Activated naive CD4-positive, alpha-beta T cell treated with anti-CD3 and anti-CD28 coated beads, Interleukin-2, amount 10 ng/mL, durations not matched to agents 7 days and 5 days (primary cell): ENCODE data around the gene CCDC12.

Experiments used
- CTCF ChIA-PET: fragments of 350-600 bp; sonication (Branson Sonifier 250); formaldehyde crosslinking; loops from one replicate; lab custom pipeline; 2021; ENCODE audit warnings: antibody characterized with exemption; lab: Charles Lee
- DNase-seq: peaks from one replicate; pipeline ENCODE4 v3.0.0-alpha.2; 2020
- H3K27ac Mint-ChIP-seq: one replicate; pipeline ENCODE4 v1.8.0; 2021; ENCODE audit warnings: mild to moderate bottlenecking, moderate library complexity, mixed read lengths
- H3K27me3 Mint-ChIP-seq: one replicate; pipeline ENCODE4 v1.8.0; 2021; ENCODE audit warnings: mild to moderate bottlenecking, mixed read lengths
- H3K36me3 Mint-ChIP-seq: one replicate; pipeline ENCODE4 v1.8.0; 2021; ENCODE audit warnings: mixed read lengths
- H3K4me1 Mint-ChIP-seq: one replicate; pipeline ENCODE4 v1.8.0; 2021; ENCODE audit warnings: mixed read lengths
- H3K4me3 Mint-ChIP-seq: one replicate; pipeline ENCODE4 v1.8.0; 2021; ENCODE audit warnings: mild to moderate bottlenecking, moderate library complexity, mixed read lengths
- H3K9me3 Mint-ChIP-seq: one replicate; pipeline ENCODE4 v1.8.0; 2021; ENCODE audit warnings: mixed read lengths

Gene CCDC12

GRCh38 chr3:46996689-46997452, 20.3 kb upstream of the CCDC12 start:
- Mint-ChIP-seq H3K27ac (peak overlapping the region; percentile 74), H3K9me3 (no peaks in the 10 kb centered on the region), H3K4me3 (no peak overlapping the region), H3K4me1 (peaks cover 9% of the 10 kb centered on the region), H3K27me3 (no peaks in the 10 kb centered on the region), H3K36me3 (peaks cover 44% of the 10 kb centered on the region)
- no peak for DNase-seq
- CTCF ChIA-PET = interaction anchor here (1.3 to 4.4 kb wide), 2 partner anchors 74 to 78 kb away, joined by 5 to 28 read pairs; no protein-coding TSS in a partner anchor

GRCh38 chr3:46995901-46996562, 19.5 kb upstream of the CCDC12 start:
- no peak overlapping the region for H3K27ac Mint-ChIP-seq
- CTCF ChIA-PET = interaction anchor here (4.4 kb wide), 1 partner anchor 73 kb away, joined by 28 read pairs; no protein-coding TSS in a partner anchor

GRCh38 chr3:46994801-46995731, 18.5 kb upstream of the CCDC12 start:
- peaks cover 43% of the 10 kb centered on the region for H3K36me3 Mint-ChIP-seq
- peaks cover 19% of the 10 kb centered on the region for H3K4me1 Mint-ChIP-seq
- H3K9me3 Mint-ChIP-seq = no peaks in the 10 kb centered on the region
- H3K4me3 Mint-ChIP-seq = no peak overlapping the region
- H3K27ac Mint-ChIP-seq = no peak overlapping the region
- no peaks in the 10 kb centered on the region for H3K27me3 Mint-ChIP-seq
- DNase-seq = no peak
- CTCF ChIA-PET = no interaction called here

More at GRCh38 chr3:46995901-46996562, 19.5 kb upstream of the CCDC12 start:
- H3K4me1 Mint-ChIP-seq = peaks cover 12% of the 10 kb centered on the region
- no peak overlapping the region for H3K4me3 Mint-ChIP-seq
- H3K36me3 Mint-ChIP-seq = peaks cover 41% of the 10 kb centered on the region
- H3K27me3 Mint-ChIP-seq = no peaks in the 10 kb centered on the region
- no peaks in the 10 kb centered on the region for H3K9me3 Mint-ChIP-seq
- DNase-seq = no peak

- CTCF ChIA-PET = interaction anchor here (0.6 to 0.9 kb wide), 2 partner anchors 12 to 25 kb away, joined by 3 read pairs; no protein-coding TSS in a partner anchor
- H3K27ac Mint-ChIP-seq = no peak overlapping the region
These were observed 17.4 kb upstream of the CCDC12 start for GRCh38 chr3:46993986-46994385.

GRCh38 chr3:46993292-46993691, 16.7 kb upstream of the CCDC12 start:
- Mint-ChIP-seq H3K9me3 (no peaks in the 10 kb centered on the region), H3K4me3 (no peak overlapping the region), H3K27me3 (no peaks in the 10 kb centered on the region), H3K36me3 (peaks cover 52% of the 10 kb centered on the region), H3K27ac (peak overlapping the region; percentile 68), H3K4me1 (peaks cover 36% of the 10 kb centered on the region)
- no peak for DNase-seq
- CTCF ChIA-PET = interaction anchor here (0.6 to 1.2 kb wide), 4 partner anchors 11 to 46 kb away, joined by 3 to 4 read pairs (median 3); partner anchors contain the start of gene NBEAL2

More at GRCh38 chr3:46993986-46994385, 17.4 kb upstream of the CCDC12 start:
- Mint-ChIP-seq H3K4me1 (peaks cover 30% of the 10 kb centered on the region), H3K4me3 (no peak overlapping the region), H3K27me3 (no peaks in the 10 kb centered on the region), H3K9me3 (no peaks in the 10 kb centered on the region), H3K36me3 (peaks cover 49% of the 10 kb centered on the region)
- DNase-seq = no peak

- CTCF ChIA-PET = interaction anchor here (1.2 kb wide), 1 partner anchor 12 kb away, joined by 4 read pairs; the partner anchor contains the start of gene NBEAL2
- H3K27ac Mint-ChIP-seq = peak overlapping the region; percentile 30
- no peaks in the 10 kb centered on the region for H3K9me3 Mint-ChIP-seq
- no peaks in the 10 kb centered on the region for H3K27me3 Mint-ChIP-seq
- no peak overlapping the region for H3K4me3 Mint-ChIP-seq
- peaks cover 52% of the 10 kb centered on the region for H3K36me3 Mint-ChIP-seq
- DNase-seq = no peak
- peaks cover 44% of the 10 kb centered on the region for H3K4me1 Mint-ChIP-seq
These were observed 15.7 kb upstream of the CCDC12 start for GRCh38 chr3:46992231-46992630.

- Mint-ChIP-seq H3K27me3 (no peaks in the 10 kb centered on the region), H3K36me3 (peaks cover 52% of the 10 kb centered on the region), H3K27ac (no peak overlapping the region), H3K9me3 (no peaks in the 10 kb centered on the region), H3K4me3 (no peak overlapping the region), H3K4me1 (peaks cover 44% of the 10 kb centered on the region)
- CTCF ChIA-PET = interaction anchor here (1.2 kb wide), 1 partner anchor 12 kb away, joined by 4 read pairs; the partner anchor contains the start of gene NBEAL2
- no peak for DNase-seq
These were observed 15.0 kb upstream of the CCDC12 start for GRCh38 chr3:46991406-46992165.

GRCh38 chr3:46990573-46991374, 14.2 kb upstream of the CCDC12 start:
- H3K27me3 Mint-ChIP-seq = no peaks in the 10 kb centered on the region
- DNase-seq = no peak
- H3K9me3 Mint-ChIP-seq = no peaks in the 10 kb centered on the region
- H3K27ac Mint-ChIP-seq = peak overlapping the region; percentile 45
- peaks cover 58% of the 10 kb centered on the region for H3K36me3 Mint-ChIP-seq
- peaks cover 52% of the 10 kb centered on the region for H3K4me1 Mint-ChIP-seq
- CTCF ChIA-PET = no interaction called here
- H3K4me3 Mint-ChIP-seq = no peak overlapping the region

GRCh38 chr3:46989146-46989810, 12.7 kb upstream of the CCDC12 start:
- H3K4me3 Mint-ChIP-seq = no peak overlapping the region
- no peak for DNase-seq
- H3K4me1 Mint-ChIP-seq = peaks cover 67% of the 10 kb centered on the region
- peaks cover 60% of the 10 kb centered on the region for H3K36me3 Mint-ChIP-seq
- no peaks in the 10 kb centered on the region for H3K27me3 Mint-ChIP-seq
- H3K9me3 Mint-ChIP-seq = no peaks in the 10 kb centered on the region
- H3K27ac Mint-ChIP-seq = peak overlapping the region; percentile 83
- CTCF ChIA-PET = no interaction called here

GRCh38 chr3:46988616-46989015, 12.1 kb upstream of the CCDC12 start:
- DNase-seq = no peak
- Mint-ChIP-seq H3K9me3 (no peaks in the 10 kb centered on the region), H3K4me3 (peak overlapping the region; percentile 78), H3K36me3 (peaks cover 61% of the 10 kb centered on the region), H3K4me1 (peaks cover 70% of the 10 kb centered on the region), H3K27ac (peak overlapping the region; percentile 92), H3K27me3 (no peaks in the 10 kb centered on the region)
- CTCF ChIA-PET = no interaction called here

GRCh38 chr3:46987743-46988401, 11.3 kb upstream of the CCDC12 start:
- peaks cover 76% of the 10 kb centered on the region for H3K4me1 Mint-ChIP-seq
- H3K27me3 Mint-ChIP-seq = no peaks in the 10 kb centered on the region
- peak; percentile 96 for DNase-seq
- H3K36me3 Mint-ChIP-seq = peaks cover 61% of the 10 kb centered on the region
- no peaks in the 10 kb centered on the region for H3K9me3 Mint-ChIP-seq
- peak overlapping the region; percentile 92 for H3K27ac Mint-ChIP-seq
- H3K4me3 Mint-ChIP-seq = peak overlapping the region; percentile 78
- CTCF ChIA-PET = interaction anchor here (0.7 to 1.3 kb wide), 4 partner anchors 10 to 74 kb away, joined by 3 to 5 read pairs (median 3); no protein-coding TSS in a partner anchor
